Chondrocyte (in vitro differentiated cells): Measurements from ENCODE around the gene RNASE7. TPM values are rescaled to one million over a fixed set of nuclear protein-coding genes. Genes with fewer than 3 reads are reported as not detected.
A peak's percentile ranks its signal among the peaks of the same experiment; 100 is the strongest.

Source experiments
- DNase-seq: peaks from one replicate; pipeline ENCODE4 v3.0.0; 2021; ENCODE audit warnings: mixed read lengths, low spot score
- H3K27ac Mint-ChIP-seq: one replicate; pipeline ENCODE4 v1.8.0; 2021; ENCODE audit warnings: mild to moderate bottlenecking, moderate library complexity, mixed read lengths; ENCODE audit not compliant: unreplicated experiment
- H3K27me3 Mint-ChIP-seq: 2 replicates; pipeline ENCODE4 v1.8.0; 2021; ENCODE audit warnings: low read depth, mixed read lengths
- H3K36me3 Mint-ChIP-seq: 2 replicates; pipeline ENCODE4 v1.8.0; 2021; ENCODE audit warnings: low read depth, mixed read lengths
- H3K4me1 Mint-ChIP-seq: 2 replicates; pipeline ENCODE4 v1.8.0; 2021; ENCODE audit warnings: low read depth, mild to moderate bottlenecking, mixed read lengths
- H3K4me3 Mint-ChIP-seq: one replicate; pipeline ENCODE4 v1.8.0; 2021; ENCODE audit warnings: mild to moderate bottlenecking, moderate library complexity, mixed read lengths; ENCODE audit not compliant: unreplicated experiment
- H3K9me3 Mint-ChIP-seq: 2 replicates; pipeline ENCODE4 v1.8.0; 2021; ENCODE audit warnings: low read depth, mixed read lengths
- CTCF ChIP-seq: fragments of 200-600 bp; sonication (generic); IDR thresholded peaks from 2 replicates; pipeline ENCODE4 v1.5.0; 2021; ENCODE audit warnings: antibody characterized with exemption, mild to moderate bottlenecking, moderate library complexity
- total RNA-seq: library from RNA; stranded (reverse); gene quantifications from 3 replicates; pipeline ENCODE4 v1.2.1, GENCODE V29; 2021

The RNASE7 gene
- total RNA-seq, 1 donor from 2014 or later: not detected

GRCh38 chr14:21059842-21060613 lies 17.9 kb downstream of the RNASE7 start:
- H3K36me3 Mint-ChIP-seq: no peaks in the 10 kb centered on the region
- no peaks in the 10 kb centered on the region for H3K9me3 Mint-ChIP-seq
- H3K4me1 Mint-ChIP-seq: peaks cover 46% of the 10 kb centered on the region
- H3K27ac Mint-ChIP-seq: no peak overlapping the region
- DNase-seq: no peak
- no peak overlapping the region for H3K4me3 Mint-ChIP-seq
- no peaks in the 10 kb centered on the region for H3K27me3 Mint-ChIP-seq
- no peak for TF ChIP-seq CTCF

GRCh38 chr14:21060614-21061346 lies 18.6 kb downstream of the RNASE7 start:
- H3K36me3 Mint-ChIP-seq: no peaks in the 10 kb centered on the region
- no peaks in the 10 kb centered on the region for H3K9me3 Mint-ChIP-seq
- no peaks in the 10 kb centered on the region for H3K27me3 Mint-ChIP-seq
- no peak overlapping the region for H3K27ac Mint-ChIP-seq
- no peak for DNase-seq
- no peak for TF ChIP-seq CTCF
- H3K4me1 Mint-ChIP-seq: peaks cover 46% of the 10 kb centered on the region
- no peak overlapping the region for H3K4me3 Mint-ChIP-seq

- Mint-ChIP-seq H3K27ac (no peak overlapping the region), H3K36me3 (no peaks in the 10 kb centered on the region), H3K27me3 (no peaks in the 10 kb centered on the region), H3K4me1 (peaks cover 46% of the 10 kb centered on the region), H3K4me3 (no peak overlapping the region), H3K9me3 (no peaks in the 10 kb centered on the region)
- DNase-seq: no peak
- TF ChIP-seq CTCF: no peak
These were observed 19.1 kb downstream of the RNASE7 start for GRCh38 chr14:21061347-21061668.

- DNase-seq: no peak
- Mint-ChIP-seq H3K27ac (peak overlapping the region; percentile 81), H3K4me1 (peaks cover 43% of the 10 kb centered on the region), H3K4me3 (no peak overlapping the region), H3K36me3 (no peaks in the 10 kb centered on the region), H3K9me3 (no peaks in the 10 kb centered on the region), H3K27me3 (no peaks in the 10 kb centered on the region)
- no peak for TF ChIP-seq CTCF
These were observed 21.3 kb downstream of the RNASE7 start for GRCh38 chr14:21063479-21063878.

- DNase-seq: no peak
- Mint-ChIP-seq H3K4me3 (no peak overlapping the region), H3K27me3 (no peaks in the 10 kb centered on the region), H3K9me3 (no peaks in the 10 kb centered on the region), H3K36me3 (peaks cover under 1% of the 10 kb centered on the region), H3K4me1 (peaks cover 46% of the 10 kb centered on the region), H3K27ac (no peak overlapping the region)
- TF ChIP-seq CTCF: peak; percentile 58
These were observed 24.8 kb downstream of the RNASE7 start for GRCh38 chr14:21066882-21067502.
